HepG2 (cell line): ENCODE data around the gene PRKN. TPM values are rescaled to one million over a fixed set of nuclear protein-coding genes. Genes with fewer than 3 reads are reported as not detected.

Experiments
- BCLAF1 ChIP-seq: fragments of 450-650 bp; IDR thresholded peaks from 2 replicates; pipeline ENCODE4 v1.6.1; 2017; ENCODE audit warnings: mild to moderate bottlenecking
- DR1 ChIP-seq: sonication (generic); formaldehyde crosslinking; IDR thresholded peaks from 2 replicates; pipeline ENCODE4 v1.8.0; 2021; ENCODE audit warnings: mild to moderate bottlenecking, missing genetic modification reagents, inconsistent platforms
- FOXP1 ChIP-seq, 2 experiments: fragments of 450-650 bp in 1 of 2; IDR thresholded peaks; 2 replicates each; pipeline ENCODE4 v1.6.1; 2017 to 2018; ENCODE audit warnings: antibody characterized with exemption in 1 of 2
- GMEB2 ChIP-seq: IDR thresholded peaks from 2 replicates; pipeline ENCODE4 v1.6.1; 2016; ENCODE audit warnings: missing biosample characterization, missing genetic modification reagents, low read depth
- GPN1 ChIP-seq: sonication (generic); formaldehyde crosslinking; IDR thresholded peaks from 2 replicates; pipeline ENCODE4 v1.5.1; 2020; ENCODE audit warnings: missing genetic modification reagents, borderline replicate concordance
- IKZF1 ChIP-seq: fragments of 450-650 bp; IDR thresholded peaks from 2 replicates; pipeline ENCODE4 v1.7.1; 2016
- MBNL3 ChIP-seq: fragments of 250-450 bp; sonication (Bioruptor Pico); conservative IDR thresholded peaks from 2 replicates; pipeline ENCODE4 v1.8.0; 2022; ENCODE audit warnings: mild to moderate bottlenecking, inconsistent platforms
- MIER3 ChIP-seq: IDR thresholded peaks from 2 replicates; pipeline ENCODE4 v1.6.1; 2016; ENCODE audit warnings: missing compliant biosample characterization, borderline replicate concordance
- MXD3 ChIP-seq: IDR thresholded peaks from 2 replicates; pipeline ENCODE4 v1.6.1; 2016; ENCODE audit warnings: mild to moderate bottlenecking, missing biosample characterization, missing genetic modification reagents
- NBN ChIP-seq: fragments of 450-650 bp; conservative IDR thresholded peaks from 2 replicates; pipeline ENCODE4 v1.6.1; 2017
- NCOA2 ChIP-seq: sonication (generic); formaldehyde crosslinking; IDR thresholded peaks from 2 replicates; pipeline ENCODE4 v1.8.0; 2022; ENCODE audit warnings: inconsistent platforms
- RFXANK ChIP-seq: IDR thresholded peaks from 2 replicates; pipeline ENCODE4 v1.6.1; 2016
- SETDB1 ChIP-seq: sonication (generic); formaldehyde crosslinking; IDR thresholded peaks from 2 replicates; pipeline ENCODE4 v1.5.1; 2020; ENCODE audit warnings: missing genetic modification reagents, mild to moderate bottlenecking, borderline replicate concordance
- STAG1 ChIP-seq: sonication (generic); formaldehyde crosslinking; IDR thresholded peaks from 2 replicates; pipeline ENCODE4 v1.4.0; 2020; ENCODE audit warnings: missing genetic modification reagents
- TAF1 ChIP-seq: sonication (generic); formaldehyde crosslinking; IDR thresholded peaks from 2 replicates; pipeline ENCODE4 v1.4.0; 2020; ENCODE audit warnings: missing genetic modification reagents
- TIGD3 ChIP-seq: sonication (generic); formaldehyde crosslinking; IDR thresholded peaks from 2 replicates; pipeline ENCODE4 v1.5.1; 2020; ENCODE audit warnings: mild to moderate bottlenecking, missing genetic modification reagents, borderline replicate concordance
- ZBTB8A ChIP-seq: sonication (generic); formaldehyde crosslinking; IDR thresholded peaks from 2 replicates; pipeline ENCODE4 v1.4.0; 2020; ENCODE audit warnings: mild to moderate bottlenecking, low read depth, missing genetic modification reagents, borderline replicate concordance
- ZFP91 ChIP-seq: sonication (generic); formaldehyde crosslinking; IDR thresholded peaks from 2 replicates; pipeline ENCODE4 v1.9.0; 2022; ENCODE audit warnings: missing genetic modification reagents, mild to moderate bottlenecking, borderline replicate concordance
- ZFY ChIP-seq: sonication (generic); formaldehyde crosslinking; IDR thresholded peaks from 2 replicates; pipeline ENCODE4 v1.4.0; 2020; ENCODE audit warnings: missing genetic modification reagents
- ZNF569 ChIP-seq: sonication (generic); formaldehyde crosslinking; IDR thresholded peaks from 2 replicates; pipeline ENCODE4 v1.5.0; 2020; ENCODE audit warnings: mild to moderate bottlenecking, missing genetic modification reagents, moderate library complexity, borderline replicate concordance
- ZXDC ChIP-seq: sonication (generic); formaldehyde crosslinking; IDR thresholded peaks from 2 replicates; pipeline ENCODE4 v1.5.0; 2020; ENCODE audit warnings: mild to moderate bottlenecking, missing genetic modification reagents
- polyA plus RNA-seq, 8 experiments: library from polyadenylated mRNA; depleted of rRNA in 3 of 8; stranded (reverse) in 7 of 8; unstranded in 1 of 8; fragments of >200 nt; fragmentation: Illumina TruSeq in 4 of 8; extraction: Trizol in 4 of 8; gene quantifications; 2 replicates each; pipeline versions ENCODE4 v1.2.1 to v1.2.3, GENCODE V29; 2011 to 2016; ENCODE audit warnings: low read depth in 4 of 8, missing spikeins in 1 of 8, mixed read lengths in 1 of 8; ENCODE audit not compliant: insufficient read depth in 1 of 8
- total RNA-seq, 5 experiments: library from RNA; depleted of rRNA; stranded (reverse); fragments of >200 nt; fragmentation: Illumina TruSeq; extraction: Trizol; gene quantifications; 2 replicates each; pipeline ENCODE4 v1.2.3, GENCODE V29; 2016; ENCODE audit warnings: low read depth in 1 of 5

Gene PRKN
- total and polyA plus RNA-seq, 2 of the 13 experiments (the other 11 are each of a cell fraction or from before 2014, with no cell fraction given) = 0.31 to 0.44 TPM

- TF ChIP-seq TIGD3 (CRISPR knock-in tag) (no peak), MXD3 (CRISPR knock-in tag) (no peak), TAF1 (CRISPR knock-in tag) (no peak), IKZF1 (0 out of 2 replicates have a peak, but pooled peaks have one; percentile 85), ZFY (CRISPR knock-in tag) (no peak), MBNL3 (CRISPR knock-in tag) (no peak), NBN (peak; percentile 75; the same call in 1 of the 2 replicates), NCOA2 (CRISPR knock-in tag) (no peak), ZNF569 (CRISPR knock-in tag) (no peak), GMEB2 (CRISPR knock-in tag) (no peak), SETDB1 (CRISPR knock-in tag) (no peak), MIER3 (CRISPR knock-in tag) (0 out of 2 replicates have a peak, but pooled peaks have one; percentile 20), BCLAF1 (no peak), GPN1 (no peak), STAG1 (CRISPR knock-in tag) (peak; percentile 95), RFXANK (CRISPR knock-in tag) (no peak), ZFP91 (no peak), ZBTB8A (CRISPR knock-in tag) (no peak), FOXP1 (IDR thresholded peaks at IDR 0.05) (no peak), FOXP1 (CRISPR knock-in tag; IDR thresholded peaks at IDR 0.05) (no peak), DR1 (CRISPR knock-in tag) (no peak), ZXDC (no peak)
These were observed 1353.6 kb downstream of the PRKN start (continued) for GRCh38 chr6:161373905-161374451.
